Hepatocyte (in vitro differentiated cells): ENCODE measurements around the gene LARP4B.

Experiments used
- CTCF ChIP-seq: fragments of 200-600 bp; sonication (generic); IDR thresholded peaks from 2 replicates; pipeline ENCODE4 v1.5.1; 2016; ENCODE audit warnings: antibody characterized with exemption, mild to moderate bottlenecking; ENCODE audit not compliant: poor library complexity
- EZH2 ChIP-seq: fragments of 200-600 bp; sonication (generic); IDR thresholded peaks from 2 replicates; pipeline ENCODE4 v1.6.1; 2016; ENCODE audit warnings: antibody characterized with exemption, mild to moderate bottlenecking, borderline replicate concordance

- TF ChIP-seq EZH2, result no peak
- TF ChIP-seq CTCF, result no peak
Observed at GRCh38 chr10:909831-910230, 21.7 kb downstream of the LARP4B start.
